GM12872 (cell line): ENCODE data around the gene MPL.

ENCODE experiments used
- CTCF ChIP-seq: IDR thresholded peaks from 3 replicates; pipeline ENCODE4 v1.5.1; 2011; ENCODE audit warnings: low read depth, mild to moderate bottlenecking, low read length, moderate library complexity; ENCODE audit not compliant: insufficient read depth

MPL gene

DNA sequence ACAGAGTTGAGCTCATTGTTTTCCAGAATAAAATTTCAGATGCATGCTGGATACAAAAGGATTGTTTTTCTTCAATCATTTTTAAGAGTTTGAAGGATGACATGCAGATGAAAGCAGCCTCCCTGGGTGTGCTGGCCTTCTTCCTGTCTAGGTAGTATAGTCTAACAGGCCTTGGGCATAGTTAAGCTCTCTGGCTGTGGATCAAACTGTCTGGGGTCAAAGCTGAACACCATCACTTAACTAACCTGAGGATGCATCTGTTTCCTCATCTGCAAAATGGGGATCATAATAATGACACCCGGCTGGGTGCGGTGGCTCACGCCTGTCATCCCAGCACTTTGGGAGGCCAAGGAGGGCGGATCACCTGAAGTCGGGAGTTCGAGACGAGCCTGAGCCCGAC is 42.9 kb upstream of the MPL start:
- no peak for TF ChIP-seq CTCF

DNA sequence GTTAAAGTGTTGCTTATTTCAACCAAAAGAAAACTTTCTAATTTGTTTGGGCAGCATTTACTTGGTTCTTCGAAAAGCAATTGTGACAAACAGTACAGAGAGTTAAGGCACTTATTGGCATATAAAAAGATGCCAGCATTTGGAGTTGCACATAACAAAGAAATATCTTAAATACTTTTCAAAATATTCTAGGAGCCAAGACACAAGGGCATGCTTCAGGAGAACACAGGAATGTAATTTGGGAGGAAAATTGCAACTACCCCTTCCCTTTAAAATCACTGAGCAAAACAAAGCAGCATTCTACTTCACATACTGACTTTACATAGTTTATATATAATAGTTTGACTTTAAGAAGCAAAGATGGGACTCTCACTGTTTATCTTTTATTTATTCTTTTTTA is 41.4 kb upstream of the MPL start:
- no peak for TF ChIP-seq CTCF

- TF ChIP-seq CTCF, result no peak
Observed at GRCh38 chr1:43298055-43298454, 39.6 kb upstream of the MPL start.

DNA sequence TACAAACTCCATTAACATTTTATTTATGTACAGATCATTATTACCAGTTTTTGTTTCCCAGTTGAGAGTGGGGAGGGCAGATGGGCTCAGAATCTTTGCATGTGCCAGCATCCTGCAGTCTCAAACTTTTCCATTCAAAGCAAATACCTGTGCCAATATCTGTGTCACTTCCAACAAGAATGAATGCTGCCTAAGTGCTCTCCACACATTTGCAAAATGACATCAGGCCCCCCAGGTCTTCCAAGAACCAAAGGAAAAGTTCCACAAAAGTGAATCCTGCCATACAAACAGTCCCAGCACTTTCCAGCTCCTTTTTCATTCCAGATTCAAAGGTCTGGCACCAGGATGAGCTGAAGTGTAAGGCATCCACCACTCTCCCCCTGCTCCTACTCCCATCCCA is 38.5 kb upstream of the MPL start:
- no peak for TF ChIP-seq CTCF

- no peak for TF ChIP-seq CTCF
Observed at GRCh38 chr1:43300378-43301094, 37.1 kb upstream of the MPL start, which contains the start of gene TIE1. TSS of gene TIE1 (plus strand) at chr1:43300982. CDS start at chr1:43301072, 90 bp downstream.

GRCh38 chr1:43302201-43302600 is 35.4 kb upstream of the MPL start:
- no peak for TF ChIP-seq CTCF

- no peak for TF ChIP-seq CTCF
Observed at GRCh38 chr1:43302721-43303470, 34.7 kb upstream of the MPL start.
